GM12892 (cell line): ENCODE data around the gene VGLL4.

ENCODE experiments used
- POLR2AphosphoS5 ChIP-seq: IDR thresholded peaks from 2 replicates; pipeline ENCODE4 v1.6.1; 2011; ENCODE audit warnings: low read depth, low read length, control low read depth
- TAF1 ChIP-seq: IDR thresholded peaks from 2 replicates; pipeline ENCODE4 v1.6.1; 2011; ENCODE audit warnings: low read depth, mild to moderate bottlenecking, control low read depth, low read length, borderline replicate concordance

DNA sequence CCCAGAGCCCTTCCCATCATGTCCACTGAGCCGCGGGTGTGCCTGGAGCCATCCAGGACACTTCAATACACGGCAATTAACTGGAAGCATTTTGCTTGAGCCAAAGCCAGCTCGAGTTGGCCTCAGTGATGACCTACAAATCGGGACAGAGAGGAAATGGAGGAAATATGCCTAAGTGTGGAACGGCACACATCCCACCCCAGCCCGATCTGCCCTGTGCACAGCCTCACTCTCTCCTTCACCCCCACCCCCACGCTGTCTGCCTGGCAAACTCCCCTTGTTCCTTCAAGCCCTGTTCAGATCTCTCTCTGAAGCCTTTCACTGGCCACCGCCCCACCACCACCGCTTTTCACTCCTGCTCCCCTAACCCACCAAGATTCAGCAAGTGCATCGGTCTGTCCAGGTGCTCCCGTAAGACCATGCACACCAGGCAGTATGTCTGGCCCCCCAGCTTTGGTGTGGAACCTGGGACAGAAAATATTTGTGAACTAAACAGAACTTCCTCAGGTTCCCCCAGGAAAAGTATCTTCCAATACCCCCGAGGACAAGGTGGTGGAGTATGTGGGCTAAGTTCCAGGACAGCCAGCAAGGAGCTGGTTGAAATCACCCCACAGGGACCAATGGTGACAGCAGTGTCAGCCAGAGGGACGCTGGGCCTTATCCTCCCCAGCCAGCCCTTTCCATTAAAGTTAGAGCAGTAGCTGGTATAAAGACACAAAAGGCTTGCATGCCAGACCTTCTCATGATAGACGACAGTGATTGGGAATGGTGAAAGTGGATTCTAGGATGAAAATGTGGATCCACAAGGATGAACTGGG lies 83.7 kb downstream of the VGLL4 start:
- TF ChIP-seq TAF1: no peak
- no peak for TF ChIP-seq POLR2AphosphoS5
